T47D (cell line): ENCODE results near the gene ADAM12.
"Not testable (repeated sequence)": the region's sequence is repeated elsewhere in the genome, so short reads cannot be mapped to it uniquely, and the experiment has no call there.

Source experiments
- DNase-seq, 2 experiments: peaks; one replicate each; pipeline versions ENCODE4 v3.0.0 to v3.0.0-alpha.2; 2011 to 2012; ENCODE audit warnings: low read depth in 1 of 2, low spot score in 1 of 2
- JUND ChIP-seq: IDR thresholded peaks from 2 replicates; pipeline ENCODE4 v1.6.1; 2012; ENCODE audit warnings: low read depth
- in situ Hi-C: cut with HindIII; loops from 2 replicates; pipeline ENCODE4 v1.10.0; 2016; ENCODE audit warnings: low sequenced_read_pairs, low pct_unique_long_range_greater_than_20kb

ADAM12 gene

DNA sequence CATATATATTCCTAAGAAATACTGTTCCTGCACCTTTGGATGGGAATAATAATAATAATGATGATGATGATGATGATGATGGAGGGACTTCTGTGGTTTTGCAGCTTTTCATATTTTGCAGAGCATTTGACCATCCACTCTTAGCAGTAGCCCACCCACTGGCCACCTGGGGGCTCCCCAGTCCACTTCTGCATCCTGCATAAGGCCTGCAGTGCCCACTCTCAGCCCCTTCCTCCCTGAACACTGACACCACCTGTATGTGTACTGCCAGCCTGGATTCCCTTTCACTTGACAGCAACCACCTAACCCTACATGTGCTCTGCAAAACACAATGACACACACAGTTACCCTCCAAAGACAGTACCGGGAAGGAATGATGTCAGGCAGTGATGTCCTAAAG, 131.4 kb downstream of the ADAM12 start:
- in situ Hi-C loops, result no loop called here

GRCh38 chr10:126255313-126255712, 133.0 kb downstream of the ADAM12 start:
- no peak for TF ChIP-seq JUND
- no peak for DNase-seq
- in situ Hi-C loops, result no loop called here

More for the DNA sequence above, 131.4 kb downstream of the ADAM12 start:
- no peak for TF ChIP-seq JUND
- no peak for DNase-seq

DNA sequence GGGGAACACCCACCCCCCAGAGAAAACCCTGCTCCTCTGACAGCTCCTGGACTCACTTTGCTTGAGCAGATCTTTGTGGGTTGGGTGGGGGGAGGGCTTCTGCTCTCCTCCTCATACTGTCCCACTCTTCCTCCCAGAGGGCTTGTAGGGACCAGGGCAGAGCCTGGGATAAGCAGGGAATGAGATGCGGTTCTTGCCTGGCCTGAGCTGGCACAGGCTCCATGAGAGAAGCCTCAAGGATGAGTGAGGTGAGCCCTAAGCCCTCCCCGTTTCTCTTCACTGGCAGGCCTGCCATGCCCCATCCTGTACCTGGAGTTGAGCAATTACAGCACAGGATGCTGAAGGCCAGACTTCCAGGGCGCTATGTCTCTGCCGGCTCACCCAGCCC, 134.7 kb downstream of the ADAM12 start:
- in situ Hi-C loops, result no loop called here
- no peak for DNase-seq
- no peak for TF ChIP-seq JUND

DNA sequence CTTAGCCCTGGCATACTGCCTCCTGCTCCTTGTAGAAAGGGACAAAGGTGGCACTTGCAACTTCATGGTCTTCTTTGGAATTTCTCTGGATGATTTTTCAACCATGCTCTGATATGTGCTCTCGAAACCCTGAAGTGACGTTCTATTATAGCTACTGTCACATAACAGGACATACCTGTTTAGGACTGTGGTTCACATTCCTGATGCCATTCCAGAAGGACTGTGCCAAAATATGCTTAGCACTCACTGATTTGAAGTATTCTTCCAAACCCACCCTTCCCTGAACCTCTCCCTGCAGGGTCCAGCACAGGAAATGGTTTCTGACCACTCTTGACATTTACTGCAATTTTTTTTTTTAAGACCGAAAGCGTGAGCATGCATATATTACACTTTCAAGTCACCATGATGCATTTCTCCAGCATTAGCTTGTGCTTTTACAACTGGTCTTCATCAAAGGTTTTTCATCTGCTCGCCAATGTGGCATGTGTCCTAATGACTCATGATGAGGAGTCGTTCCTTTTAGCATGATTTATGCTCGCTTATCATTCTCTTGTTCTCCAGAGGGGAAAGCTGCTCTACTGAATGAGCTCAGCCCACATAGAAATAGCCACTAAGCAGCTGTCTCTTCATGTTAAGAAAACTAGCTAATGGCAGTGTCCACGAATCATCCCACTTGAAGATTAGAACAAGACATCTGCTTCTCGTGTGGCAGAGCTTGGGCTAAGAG, 135.2 kb downstream of the ADAM12 start:
- peak in 1 of 2 experiments; percentile 41 for DNase-seq
- in situ Hi-C loops, result no loop called here
- TF ChIP-seq JUND, result no peak

DNA sequence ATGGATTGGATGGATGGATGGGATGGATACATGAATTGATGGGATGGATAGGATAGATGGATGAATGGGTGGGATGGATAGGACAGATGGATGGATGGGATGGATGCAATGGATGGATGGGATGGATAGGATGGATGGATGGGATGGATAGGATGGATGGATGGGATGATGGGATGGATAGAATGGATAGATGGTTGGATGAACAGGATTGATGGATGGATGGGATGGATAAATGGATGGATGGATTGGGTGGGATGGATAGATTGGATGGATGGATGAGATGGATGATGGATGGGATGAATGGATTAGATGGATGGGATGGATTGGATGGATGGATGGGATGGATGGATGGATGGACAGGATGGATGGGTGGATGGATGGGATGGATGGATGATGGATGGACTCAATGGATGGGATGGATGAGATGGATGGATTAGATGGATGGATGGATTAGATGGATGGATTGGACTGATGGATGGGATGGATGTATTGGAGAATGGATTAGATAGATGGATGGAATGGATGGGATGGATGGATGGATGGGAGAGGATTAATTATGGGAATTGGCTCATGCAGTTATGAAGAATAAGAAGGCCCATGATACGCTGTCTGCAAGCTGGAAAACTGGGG, 136.4 kb downstream of the ADAM12 start:
- no peak for TF ChIP-seq JUND
- in situ Hi-C loops, result no loop called here
- no peak for DNase-seq

GRCh38 chr10:126250527-126251310, 137.6 kb downstream of the ADAM12 start:
- no peak for TF ChIP-seq JUND
- in situ Hi-C loops, result no loop called here
- no peak for DNase-seq

DNA sequence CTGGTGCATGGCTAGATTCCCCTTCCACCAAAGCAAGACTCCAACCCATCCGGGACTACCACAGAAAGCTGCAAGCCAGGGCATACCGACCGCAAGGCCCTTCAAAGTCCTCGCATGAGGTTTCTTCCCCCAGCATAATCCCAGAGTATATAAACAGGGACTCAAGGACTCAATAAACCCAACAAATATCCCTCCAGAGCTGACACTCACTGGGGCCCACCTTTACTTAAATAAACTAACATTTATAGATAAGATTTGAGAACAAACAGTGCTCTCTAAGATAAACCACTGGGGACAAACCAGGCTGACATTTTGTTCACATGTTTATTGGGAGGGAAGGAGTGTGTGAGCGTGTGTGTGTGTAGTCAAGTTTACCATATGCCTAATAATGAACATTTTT, 138.2 kb downstream of the ADAM12 start:
- no peak for TF ChIP-seq JUND
- in situ Hi-C loops, result no loop called here
- no peak for DNase-seq

- in situ Hi-C loops, result no loop called here
- DNase-seq, result no peak
- TF ChIP-seq JUND, result no peak
These were observed 140.8 kb downstream of the ADAM12 start for GRCh38 chr10:126247446-126247975.

- in situ Hi-C loops, DNase-seq: not testable (repeated sequence)
These were observed 141.9 kb downstream of the ADAM12 start for GRCh38 chr10:126246396-126246795.

GRCh38 chr10:126245501-126245900, 142.8 kb downstream of the ADAM12 start:
- no peak for TF ChIP-seq JUND
- DNase-seq, result no peak
- in situ Hi-C loops, result no loop called here

DNA sequence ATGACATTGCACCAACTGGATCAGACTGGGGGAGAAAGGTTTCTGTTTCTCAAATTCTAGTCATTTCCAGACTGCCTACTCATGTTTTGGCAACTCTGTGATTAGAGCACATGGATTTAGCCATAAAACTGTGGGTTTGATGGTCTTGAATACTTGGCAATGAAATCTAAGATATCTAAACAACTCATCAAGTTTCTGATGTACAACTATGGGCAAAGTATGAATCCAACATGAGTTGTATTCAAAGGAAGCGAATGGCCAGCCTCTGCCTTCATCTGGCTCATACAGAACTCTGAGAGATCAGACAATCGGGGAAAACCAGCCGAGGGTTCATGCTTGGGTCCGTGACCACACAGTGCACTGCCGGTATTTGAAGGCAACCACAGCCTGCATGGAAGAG, 144.3 kb downstream of the ADAM12 start:
- DNase-seq, result no peak
- TF ChIP-seq JUND, result no peak

DNA sequence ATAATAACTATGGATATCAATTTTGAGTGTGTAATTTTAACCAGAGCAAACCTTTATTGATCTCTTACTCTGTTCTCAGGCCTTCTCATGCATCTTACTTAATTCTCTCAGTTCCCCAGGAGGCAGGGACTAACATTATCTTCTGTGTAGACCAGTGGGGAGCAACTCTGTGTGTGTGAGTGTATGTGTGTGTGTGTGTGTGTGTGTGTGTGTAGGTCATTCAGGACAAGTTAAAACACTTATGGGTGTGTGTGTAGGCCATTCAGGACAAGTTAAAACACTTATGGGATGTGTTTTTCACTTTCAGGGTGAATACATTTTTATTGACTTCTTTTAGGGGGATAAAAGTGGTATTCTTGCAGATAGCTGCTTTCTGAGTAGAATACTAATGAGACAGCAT, 145.0 kb downstream of the ADAM12 start:
- DNase-seq, result no peak
- no peak for TF ChIP-seq JUND
- in situ Hi-C loops, result no loop called here

More for the DNA sequence above, 144.3 kb downstream of the ADAM12 start:
- in situ Hi-C loops, result no loop called here
